ENCODE results near the gene RIC3. TPM values are rescaled to one million over a fixed set of nuclear protein-coding genes. Genes with fewer than 3 reads are reported as not detected.
A peak's percentile ranks its signal among the peaks of the same experiment; 100 is the strongest.

Gene RIC3
- total and polyA plus RNA-seq, 2 donors (not counting 1 experiment from before 2014, with no cell fraction given): not detected

GRCh38 chr11:8063324-8063723 is 105.5 kb downstream of the RIC3 start:
- no peak overlapping the region for H3K9ac ChIP-seq (ENCODE audit: insufficient read depth, low read length)
- H3K4me1 ChIP-seq (ENCODE audit: control insufficient read depth, extremely low read depth, insufficient read depth, low read length): peaks cover 14% of the 10 kb centered on the region
- peak overlapping the region; percentile 11 for H3K4me2 ChIP-seq (ENCODE audit: extremely low read depth, insufficient read depth, low read length)
- no peaks in the 10 kb centered on the region for H3K36me3 ChIP-seq (ENCODE audit: control insufficient read depth, insufficient read depth, low read length)
- H2AFZ ChIP-seq (ENCODE audit: low read length): no peak overlapping the region
- H3K27me3 ChIP-seq (ENCODE audit: control insufficient read depth, insufficient read depth, low read length): no peaks in the 10 kb centered on the region
- peak; percentile 22 to 85 for DNase-seq (ENCODE audit: low read depth in 2 of 2)
- H3K27ac ChIP-seq (ENCODE audit: insufficient read depth, low read length): no peak overlapping the region
- H3K9me3 ChIP-seq (ENCODE audit: control insufficient read depth, insufficient read depth, low read depth, low read length): no peaks in the 10 kb centered on the region
- peak overlapping the region in 1 of 4 experiments; percentile 22 for H3K4me3 ChIP-seq (replicated peaks in 1 of 4; ENCODE audit: control extremely low read depth in 1 of 4, insufficient read depth in 1 of 4, low read depth in 3 of 4, low read length in 4 of 4)
- TF ChIP-seq CTCF (conservative IDR thresholded peaks at IDR 0.05 in 1 of 2, IDR thresholded peaks at IDR 0.05 in 1 of 2; ENCODE audit: low read depth in 1 of 2, low read length in 2 of 2): no peak
- no peak for TF ChIP-seq EZH2 (IDR thresholded peaks at IDR 0.05; ENCODE audit: low read length, missing control alignments)
- H3K79me2 ChIP-seq (ENCODE audit: control insufficient read depth, insufficient read depth, low read length): no peaks in the 10 kb centered on the region
- no peaks in the 10 kb centered on the region for H4K20me1 ChIP-seq (ENCODE audit: control insufficient read depth, extremely low read depth, insufficient read depth, low read length)

DNA sequence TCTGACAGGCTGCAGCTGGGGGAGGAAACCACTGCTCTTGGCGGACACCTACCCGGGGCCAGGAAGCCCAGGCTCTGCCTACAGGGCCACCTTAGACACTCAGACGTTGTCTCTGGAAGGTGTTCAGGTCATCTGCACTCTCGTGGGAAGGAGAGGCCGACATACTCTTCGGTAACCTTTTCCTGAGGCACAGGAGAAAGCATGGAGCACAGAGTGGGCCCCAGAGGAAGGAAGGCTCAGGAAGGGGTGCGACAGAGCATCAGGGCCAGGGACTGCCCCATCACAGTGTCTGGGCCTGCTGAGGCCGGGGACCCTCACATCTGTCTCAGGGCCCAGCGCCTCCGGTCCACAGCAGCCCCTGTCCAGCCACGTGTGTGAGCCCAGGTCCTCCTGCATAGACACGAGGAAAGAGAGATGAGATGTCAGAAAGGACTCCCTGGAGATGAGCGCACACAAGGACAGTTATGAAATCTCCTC is 106.0 kb downstream of the RIC3 start:
- H3K79me2 ChIP-seq (ENCODE audit: control insufficient read depth, insufficient read depth, low read length): no peaks in the 10 kb centered on the region
- no peak for DNase-seq (ENCODE audit: low read depth in 2 of 2)
- TF ChIP-seq EZH2 (IDR thresholded peaks at IDR 0.05; ENCODE audit: low read length, missing control alignments): no peak
- no peak overlapping the region for H3K4me3 ChIP-seq (replicated peaks in 1 of 4; ENCODE audit: control extremely low read depth in 1 of 4, insufficient read depth in 1 of 4, low read depth in 3 of 4, low read length in 4 of 4)
- no peaks in the 10 kb centered on the region for H3K36me3 ChIP-seq (ENCODE audit: control insufficient read depth, insufficient read depth, low read length)
- H3K27me3 ChIP-seq (ENCODE audit: control insufficient read depth, insufficient read depth, low read length): no peaks in the 10 kb centered on the region
- H3K9ac ChIP-seq (ENCODE audit: insufficient read depth, low read length): no peak overlapping the region
- no peak overlapping the region for H2AFZ ChIP-seq (ENCODE audit: low read length)
- no peak overlapping the region for H3K27ac ChIP-seq (ENCODE audit: insufficient read depth, low read length)
- peak overlapping the region; percentile 11 for H3K4me2 ChIP-seq (ENCODE audit: extremely low read depth, insufficient read depth, low read length)
- H3K4me1 ChIP-seq (ENCODE audit: control insufficient read depth, extremely low read depth, insufficient read depth, low read length): peaks cover 13% of the 10 kb centered on the region
- H3K9me3 ChIP-seq (ENCODE audit: control insufficient read depth, insufficient read depth, low read depth, low read length): no peaks in the 10 kb centered on the region
- no peaks in the 10 kb centered on the region for H4K20me1 ChIP-seq (ENCODE audit: control insufficient read depth, extremely low read depth, insufficient read depth, low read length)

DNA sequence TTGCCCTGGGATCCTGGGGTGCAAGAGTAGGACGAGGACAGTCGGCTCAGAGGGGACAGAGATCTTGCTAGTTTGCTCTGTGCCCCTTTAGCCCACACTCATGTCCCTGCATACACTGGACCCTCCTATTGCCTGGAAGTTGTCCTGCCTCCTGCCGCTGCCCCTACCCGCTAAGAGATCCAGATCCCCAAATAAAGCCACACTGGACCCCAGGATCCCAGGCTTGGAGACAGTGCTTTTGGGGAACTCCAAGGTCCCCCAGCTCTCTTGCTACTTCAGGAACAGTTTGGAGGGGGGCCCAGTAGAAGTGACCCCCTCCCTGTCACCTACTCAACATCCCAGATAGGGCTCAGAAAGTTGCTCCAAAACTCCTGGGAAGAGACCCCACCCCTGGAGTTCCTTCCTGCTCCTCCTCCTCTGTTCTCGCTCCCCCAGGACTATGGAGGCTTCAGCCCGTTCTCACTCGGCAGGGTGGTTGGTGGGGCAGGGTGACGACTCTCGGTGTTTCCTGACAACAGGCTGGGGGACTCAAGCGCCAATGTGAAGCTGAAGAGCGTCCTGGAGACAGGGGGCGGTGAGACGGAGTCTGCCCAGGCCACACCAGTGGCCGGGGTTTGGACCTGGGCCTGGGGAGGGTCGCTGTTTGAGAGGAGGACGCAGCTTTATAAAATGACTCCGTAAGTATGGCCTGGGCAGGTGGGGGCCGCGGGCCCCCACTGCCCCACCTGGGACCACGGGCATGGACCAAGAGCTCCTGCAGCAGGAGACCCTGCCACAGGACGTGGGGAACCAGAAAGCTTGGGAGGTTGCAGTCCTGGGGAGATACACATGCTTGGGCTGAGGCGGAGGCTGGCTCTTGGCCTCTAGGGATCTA is 107.0 kb downstream of the RIC3 start:
- no peak for DNase-seq (ENCODE audit: low read depth in 2 of 2)
- Histone ChIP-seq H3K27ac (ENCODE audit: insufficient read depth, low read length) (no peak overlapping the region), H3K9ac (ENCODE audit: insufficient read depth, low read length) (no peak overlapping the region)

More for the DNA sequence above, 107.0 kb downstream of the RIC3 start:
- Histone ChIP-seq H4K20me1 (ENCODE audit: control insufficient read depth, extremely low read depth, insufficient read depth, low read length) (no peaks in the 10 kb centered on the region), H2AFZ (ENCODE audit: low read length) (no peak overlapping the region), H3K79me2 (ENCODE audit: control insufficient read depth, insufficient read depth, low read length) (no peaks in the 10 kb centered on the region), H3K27me3 (ENCODE audit: control insufficient read depth, insufficient read depth, low read length) (no peaks in the 10 kb centered on the region), H3K4me1 (ENCODE audit: control insufficient read depth, extremely low read depth, insufficient read depth, low read length) (peaks cover 13% of the 10 kb centered on the region), H3K36me3 (ENCODE audit: control insufficient read depth, insufficient read depth, low read length) (no peaks in the 10 kb centered on the region), H3K4me3 (replicated peaks in 1 of 4; ENCODE audit: control extremely low read depth in 1 of 4, insufficient read depth in 1 of 4, low read depth in 3 of 4, low read length in 4 of 4) (no peak overlapping the region), H3K9me3 (ENCODE audit: control insufficient read depth, insufficient read depth, low read depth, low read length) (no peaks in the 10 kb centered on the region), H3K4me2 (ENCODE audit: extremely low read depth, insufficient read depth, low read length) (no peak overlapping the region)
- TF ChIP-seq EZH2 (IDR thresholded peaks at IDR 0.05; ENCODE audit: low read length, missing control alignments) (no peak), CTCF (conservative IDR thresholded peaks at IDR 0.05 in 1 of 2, IDR thresholded peaks at IDR 0.05 in 1 of 2; ENCODE audit: low read depth in 1 of 2, low read length in 2 of 2) (no peak)
